ENCODE results near the gene SPTBN4. TPM values are rescaled to one million over a fixed set of nuclear protein-coding genes. Genes with fewer than 3 reads are reported as not detected.

The SPTBN4 gene
- total and polyA plus RNA-seq, 10 of the 15 experiments (the other 5 are each of a cell fraction or from before 2014, with no cell fraction given) = 0.04 to 1.1 (median 0.34) TPM; not detected in 1

DNA sequence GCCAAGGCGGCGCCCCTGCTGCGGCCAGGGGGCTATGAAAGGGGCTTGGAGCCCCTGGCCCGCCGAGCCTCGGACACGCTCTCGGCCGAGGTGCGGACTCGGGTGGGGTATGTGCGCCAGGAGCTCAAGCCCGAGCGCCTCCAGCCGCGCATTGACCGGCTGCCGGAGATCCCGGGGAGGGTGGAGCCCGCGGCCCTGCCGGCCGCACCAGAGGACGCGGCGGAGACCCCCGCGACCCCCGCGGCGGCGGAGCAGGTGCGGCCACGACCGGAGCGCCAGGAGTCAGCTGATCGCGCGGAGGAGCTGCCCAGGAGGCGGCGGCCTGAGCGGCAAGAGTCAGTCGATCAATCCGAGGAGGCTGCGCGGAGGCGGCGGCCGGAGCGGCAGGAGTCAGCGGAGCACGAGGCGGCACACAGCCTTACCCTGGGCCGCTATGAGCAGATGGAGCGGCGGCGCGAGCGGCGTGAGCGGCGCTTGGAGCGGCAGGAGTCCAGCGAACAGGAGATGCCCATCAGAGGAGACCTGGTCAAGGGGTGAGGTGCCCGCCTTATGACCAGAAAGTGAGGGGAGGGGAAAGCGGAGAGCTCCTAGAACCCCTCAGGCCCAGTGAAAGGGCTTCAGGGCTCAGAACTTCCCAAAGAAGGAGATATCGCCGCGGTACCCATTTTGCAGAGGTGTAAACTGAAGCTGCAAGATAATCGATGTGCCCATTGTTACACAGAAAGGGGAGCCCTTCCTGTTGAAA, 101.1 kb downstream of the SPTBN4 start:
- no peak overlapping the region for H2AFZ ChIP-seq (ENCODE audit: control insufficient read depth, low read depth, low read length)
- peaks cover 4 to 11% of the 10 kb centered on the region in 2 experiments; a peak in 3 of 4 replicates for H3K27me3 ChIP-seq (replicated peaks in 1 of 2; ENCODE audit: control insufficient read depth in 2 of 2, insufficient read depth in 2 of 2, low read length in 1 of 2)
- ChIA-PET RAD21 (ENCODE audit: unreplicated experiment) (interaction anchor here (0.7 kb wide), 1 partner anchor 13 kb away, joined by 3 read pairs; no protein-coding TSS in a partner anchor), SMC1A (ENCODE audit: uncharacterized antibody, unreplicated experiment) (no interaction called here), CTCF (no interaction called here), POLR2A (interaction anchor here (0.5 kb wide), 1 partner anchor 45 kb away, joined by 3 read pairs; no protein-coding TSS in a partner anchor)
- H3K4me3 ChIP-seq = peak overlapping the region; percentile 11; the same call in 1 of the 2 replicates
- DNase-seq (ENCODE audit: low read depth, low spot score) (no peak), ATAC-seq (no peak), FAIRE-seq (no peak)
- no peaks in the 10 kb centered on the region for H4K20me1 ChIP-seq (ENCODE audit: control insufficient read depth, insufficient read depth)
- TF ChIP-seq SUZ12 (IDR thresholded peaks at IDR 0.05; ENCODE audit: unreplicated experiment) (peak; percentile 69), MYC (IDR thresholded peaks at IDR 0.05; ENCODE audit: insufficient read depth, insufficient read length, insufficient replicate concordance, low read length, severe bottlenecking) (no peak)
- no TSS peak for BruUV-seq (replicated peaks)
- no peak overlapping the region for H3K9ac ChIP-seq (ENCODE audit: control insufficient read depth, insufficient read depth, low read length)
- in situ Hi-C loops (cut with MboI) (no loop called here), intact Hi-C loops (cut with micrococcal nuclease; ENCODE audit: unreplicated experiment) (no loop called here)
- no peak overlapping the region for H3K27ac ChIP-seq (ENCODE audit: control insufficient read depth, insufficient read depth)
- H3K4me1 ChIP-seq (ENCODE audit: control insufficient read depth, insufficient read depth, low read length) = peaks cover 4% of the 10 kb centered on the region
- H3K36me3 ChIP-seq (ENCODE audit: control insufficient read depth in 2 of 2, insufficient read depth in 2 of 2, low read length in 1 of 2) = no peaks in the 10 kb centered on the region
- 0 out of 2 replicates have a peak overlapping the region, but pooled peaks have one; percentile 33 for H3K4me2 ChIP-seq (ENCODE audit: control insufficient read depth, insufficient read depth)
- H3K79me2 ChIP-seq (ENCODE audit: control insufficient read depth, insufficient read depth, low read length) = no peaks in the 10 kb centered on the region
- no peaks in the 10 kb centered on the region for H3K9me3 ChIP-seq (replicated peaks; ENCODE audit: control insufficient read depth, insufficient read depth, low read length)
- 31% methylated on average over 58 of the region's 70 CpGs for WGBS (ENCODE audit: insufficient coverage, insufficient replicate concordance, low lambda C conversion rate, missing lambda C conversion rate)

DNA sequence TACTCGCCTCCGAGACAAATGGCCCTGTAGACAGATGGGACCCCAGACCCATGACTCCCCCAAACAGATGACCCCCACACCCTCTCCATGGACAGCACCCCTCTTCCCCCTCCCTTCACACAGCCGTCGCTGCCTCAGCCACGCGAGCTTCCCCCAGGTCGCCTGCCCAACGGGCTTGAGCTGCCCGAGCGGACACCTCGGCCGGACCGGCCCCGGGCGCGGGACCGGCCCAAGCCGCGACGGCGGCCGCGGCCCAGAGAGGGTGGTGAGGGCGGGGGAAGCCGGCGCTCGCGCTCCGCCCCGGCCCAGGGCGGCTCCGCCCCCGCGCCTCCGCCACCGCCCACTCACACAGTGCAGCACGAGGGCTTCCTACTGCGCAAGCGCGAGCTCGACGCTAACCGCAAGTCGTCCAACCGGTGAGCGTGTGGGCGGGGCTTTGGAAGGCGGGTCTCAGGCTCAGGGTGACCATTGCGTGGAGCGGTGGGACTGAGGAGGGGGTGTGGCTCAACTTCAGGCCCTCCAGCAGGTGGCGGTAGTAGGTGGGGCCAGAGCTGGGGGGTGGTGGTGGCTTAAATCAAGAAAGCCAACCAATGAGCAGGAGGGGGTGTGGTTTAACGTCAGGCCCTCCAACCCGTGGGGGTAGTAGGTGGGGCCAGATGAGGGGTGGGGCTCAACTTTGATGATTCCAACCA, 103.7 kb downstream of the SPTBN4 start:
- peak overlapping the region; percentile 82 for H2AFZ ChIP-seq (ENCODE audit: control insufficient read depth, low read depth, low read length)
- H3K79me2 ChIP-seq (ENCODE audit: control insufficient read depth, insufficient read depth, low read length) = no peaks in the 10 kb centered on the region
- H3K9ac ChIP-seq (ENCODE audit: control insufficient read depth, insufficient read depth, low read length) = peak overlapping the region; percentile 39; the same call in 1 of the 2 replicates
- peak; percentile 97 for DNase-seq (ENCODE audit: low read depth, low spot score)
- BruUV-seq (replicated peaks) = no TSS peak
- FAIRE-seq = peak; percentile 99
- no peaks in the 10 kb centered on the region for H3K36me3 ChIP-seq (ENCODE audit: control insufficient read depth in 2 of 2, insufficient read depth in 2 of 2, low read length in 1 of 2)
- ChIA-PET RAD21 (ENCODE audit: unreplicated experiment) (interaction anchor here (0.7 to 1.5 kb wide), 8 partner anchors 17 to 429 kb away, joined by 3 to 4 read pairs (median 3); partner anchors contain the start of gene BLVRB), POLR2A (interaction anchor here (0.5 to 1.7 kb wide), 11 partner anchors 15 to 222 kb away, joined by 3 to 6 read pairs (median 3); partner anchors contain the start of genes BLVRB, C19orf47, PLD3 and RAB4B), SMC1A (ENCODE audit: uncharacterized antibody, unreplicated experiment) (interaction anchor here (0.7 to 1.0 kb wide), 4 partner anchors 34 to 784 kb away, joined by 3 read pairs; no protein-coding TSS in a partner anchor), CTCF (interaction anchor here (0.5 to 1.8 kb wide), 20 partner anchors 8 to 1544 kb away, joined by 3 to 14 read pairs (median 4); partner anchors contain the start of gene PSMC4)
- in situ Hi-C loops (cut with MboI) (no loop called here), intact Hi-C loops (cut with micrococcal nuclease; ENCODE audit: unreplicated experiment) (no loop called here)
- peaks cover 4% of the 10 kb centered on the region for H3K4me1 ChIP-seq (ENCODE audit: control insufficient read depth, insufficient read depth, low read length)
- peaks cover 4 to 11% of the 10 kb centered on the region in 2 experiments; a peak in 3 of 4 replicates for H3K27me3 ChIP-seq (replicated peaks in 1 of 2; ENCODE audit: control insufficient read depth in 2 of 2, insufficient read depth in 2 of 2, low read length in 1 of 2)
- H3K27ac ChIP-seq (ENCODE audit: control insufficient read depth, insufficient read depth) = no peak overlapping the region
- ATAC-seq = peak; percentile 99
- 1% methylated on average over 51 of the region's 53 CpGs for WGBS (ENCODE audit: insufficient coverage, insufficient replicate concordance, low lambda C conversion rate, missing lambda C conversion rate)
- peak overlapping the region; percentile 87 for H3K4me2 ChIP-seq (ENCODE audit: control insufficient read depth, insufficient read depth)
- H3K4me3 ChIP-seq = no peak overlapping the region; the same call in 1 of the 2 replicates
- H3K9me3 ChIP-seq (replicated peaks; ENCODE audit: control insufficient read depth, insufficient read depth, low read length) = no peaks in the 10 kb centered on the region
- no peaks in the 10 kb centered on the region for H4K20me1 ChIP-seq (ENCODE audit: control insufficient read depth, insufficient read depth)
- no peak; the same call in 1 of the 2 replicates for TF ChIP-seq NFYB (IDR thresholded peaks at IDR 0.05; ENCODE audit: insufficient read depth, low read depth, low read length)
- TF ChIP-seq JUNB (IDR thresholded peaks at IDR 0.05) = no peak
- TF ChIP-seq KDM1A (IDR thresholded peaks at IDR 0.05; ENCODE audit: borderline replicate concordance) = no peak
- peak; percentile 20 for TF ChIP-seq MEF2B (IDR thresholded peaks at IDR 0.05; ENCODE audit: partially characterized antibody, poor library complexity, severe bottlenecking)
- no peak for TF ChIP-seq ZBED1 (IDR thresholded peaks at IDR 0.05; ENCODE audit: borderline replicate concordance)
- TF ChIP-seq SMARCA5 (IDR thresholded peaks at IDR 0.05) = 0 out of 2 replicates have a peak, but pooled peaks have one; percentile 33
- TF ChIP-seq EED (IDR thresholded peaks at IDR 0.05; ENCODE audit: low read depth) = no peak
- peak; percentile 68 for TF ChIP-seq DPF2 (IDR thresholded peaks at IDR 0.05)
- peak; percentile 64 for TF ChIP-seq IKZF1 (conservative IDR thresholded peaks at IDR 0.05)
- no peak for TF ChIP-seq BRCA1 (IDR thresholded peaks at IDR 0.05; ENCODE audit: low read depth, low read length)
